Stimulated activated naive CD8-positive, alpha-beta T cell treated with anti-CD3 and anti-CD28 coated beads, Interleukin-15, Interleukin-2, amounts not matched to agents 100 ng/mL and 50 ng/mL, for 24 hours (primary cell): ENCODE results near the gene TSSC4.

Experiments used
- H3K27ac Mint-ChIP-seq: one replicate; pipeline ENCODE4 v1.8.0; 2021; ENCODE audit warnings: mild to moderate bottlenecking, mixed read lengths
- H3K27me3 Mint-ChIP-seq: one replicate; pipeline ENCODE4 v1.8.0; 2021; ENCODE audit warnings: mixed read lengths
- H3K36me3 Mint-ChIP-seq: one replicate; pipeline ENCODE4 v1.8.0; 2021; ENCODE audit warnings: low read depth, mixed read lengths
- H3K4me1 Mint-ChIP-seq: one replicate; pipeline ENCODE4 v1.8.0; 2021; ENCODE audit warnings: low read depth, mixed read lengths
- H3K4me3 Mint-ChIP-seq: one replicate; pipeline ENCODE4 v1.8.0; 2021; ENCODE audit warnings: mild to moderate bottlenecking, mixed read lengths
- H3K9me3 Mint-ChIP-seq: one replicate; pipeline ENCODE4 v1.8.0; 2021; ENCODE audit warnings: mixed read lengths

The TSSC4 gene

DNA sequence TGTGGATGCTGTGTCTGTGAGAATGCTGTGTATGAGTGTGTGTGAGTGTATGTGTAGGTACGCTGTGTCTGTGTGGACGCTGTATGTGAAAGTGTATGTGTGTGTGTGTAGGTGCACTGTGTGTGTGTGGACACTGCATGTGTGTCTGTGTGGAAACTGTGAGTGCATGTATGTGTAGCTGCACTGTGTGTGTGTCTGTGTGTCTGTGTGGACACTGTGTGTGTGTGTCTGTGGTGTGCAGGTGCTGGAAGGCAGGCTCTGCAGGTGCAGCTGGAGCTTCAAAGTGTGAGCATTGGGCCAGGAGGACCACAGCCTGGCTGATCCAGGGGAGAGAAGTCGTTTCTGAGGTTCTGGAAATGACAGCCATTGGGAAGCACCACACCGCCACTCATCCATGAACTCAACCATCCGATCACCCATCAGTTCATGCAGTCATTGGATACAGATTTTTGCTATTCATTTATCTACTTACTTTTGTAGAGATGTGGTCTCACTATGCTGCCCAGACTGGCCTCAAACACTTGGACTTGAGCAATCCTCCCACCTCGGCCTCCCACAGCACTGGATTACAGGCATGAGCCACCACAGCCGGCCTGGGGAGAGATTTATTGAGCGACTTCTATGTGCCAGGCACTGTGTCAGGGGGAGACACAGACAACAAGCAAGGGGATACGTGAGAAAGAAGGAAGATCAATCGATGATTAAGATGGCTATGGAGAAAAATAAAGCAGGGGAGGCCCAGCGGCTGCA is 34.1 kb downstream of the TSSC4 start:
- Mint-ChIP-seq H3K36me3 (no peaks in the 10 kb centered on the region), H3K4me1 (no peaks in the 10 kb centered on the region), H3K4me3 (no peak overlapping the region), H3K27me3 (no peaks in the 10 kb centered on the region), H3K27ac (no peak overlapping the region), H3K9me3 (no peaks in the 10 kb centered on the region)

DNA sequence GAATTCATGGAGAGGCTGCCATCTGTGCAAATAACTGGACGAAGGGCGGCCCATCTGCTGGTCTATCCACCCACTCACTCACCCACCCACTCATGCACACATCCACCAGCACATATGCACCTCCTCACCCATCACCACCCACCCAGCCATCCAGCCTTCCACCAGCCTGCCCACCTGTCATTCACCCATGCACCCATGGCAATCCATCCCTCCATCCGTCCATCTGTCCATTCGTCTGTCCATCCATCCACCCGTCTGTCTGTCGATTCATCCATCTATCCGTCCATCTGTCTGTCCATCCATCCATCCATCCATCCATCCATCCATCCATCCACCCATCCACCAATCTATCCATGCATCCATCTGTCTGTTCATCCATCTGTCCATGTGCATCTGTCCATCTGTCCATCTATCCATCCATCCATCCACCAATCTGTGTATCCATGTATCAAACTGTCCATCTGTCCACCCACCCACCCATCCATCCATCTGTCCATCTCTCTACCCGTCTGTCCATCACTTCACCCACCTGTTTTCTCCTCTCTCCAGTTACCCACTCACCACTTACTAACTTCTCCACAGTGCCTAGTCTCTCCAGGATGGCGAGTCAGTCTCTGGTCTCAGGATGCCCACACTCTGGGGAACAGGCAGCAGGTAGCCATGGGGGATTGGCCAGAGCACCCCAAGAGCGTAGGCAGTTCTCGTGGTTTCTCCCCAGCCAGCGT is 34.9 kb downstream of the TSSC4 start:
- Mint-ChIP-seq H3K9me3 (no peaks in the 10 kb centered on the region), H3K4me3 (no peak overlapping the region), H3K4me1 (no peaks in the 10 kb centered on the region), H3K27ac (no peak overlapping the region), H3K36me3 (no peaks in the 10 kb centered on the region), H3K27me3 (no peaks in the 10 kb centered on the region)

DNA sequence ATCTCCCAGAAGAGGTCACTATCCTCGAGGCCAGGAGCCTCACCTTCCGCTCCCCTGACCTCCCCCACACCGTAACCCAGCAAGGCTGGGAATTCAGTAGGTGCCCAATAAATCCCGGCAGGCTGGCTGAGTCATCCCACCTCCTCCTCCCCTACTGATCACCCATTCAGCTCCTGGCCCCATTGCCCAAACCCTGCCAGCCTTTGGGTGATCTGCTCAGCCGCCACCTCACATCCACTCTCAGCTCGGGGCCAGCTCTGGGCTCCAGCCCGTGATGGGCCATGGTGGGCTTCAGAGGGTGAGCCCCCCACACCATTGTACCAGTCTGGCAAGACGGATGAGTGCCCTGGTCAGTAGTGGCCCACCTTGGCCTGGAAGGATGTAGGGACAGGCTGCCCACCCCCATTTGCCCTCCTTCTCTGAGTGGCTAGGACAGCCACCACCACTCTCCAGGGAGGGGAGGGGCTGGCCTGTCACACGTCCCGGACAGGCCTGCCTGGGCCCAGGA is 35.5 kb downstream of the TSSC4 start:
- H3K27me3 Mint-ChIP-seq = no peaks in the 10 kb centered on the region
- H3K4me3 Mint-ChIP-seq = no peak overlapping the region
- H3K27ac Mint-ChIP-seq = no peak overlapping the region
- no peaks in the 10 kb centered on the region for H3K4me1 Mint-ChIP-seq
- no peaks in the 10 kb centered on the region for H3K9me3 Mint-ChIP-seq
- no peaks in the 10 kb centered on the region for H3K36me3 Mint-ChIP-seq

DNA sequence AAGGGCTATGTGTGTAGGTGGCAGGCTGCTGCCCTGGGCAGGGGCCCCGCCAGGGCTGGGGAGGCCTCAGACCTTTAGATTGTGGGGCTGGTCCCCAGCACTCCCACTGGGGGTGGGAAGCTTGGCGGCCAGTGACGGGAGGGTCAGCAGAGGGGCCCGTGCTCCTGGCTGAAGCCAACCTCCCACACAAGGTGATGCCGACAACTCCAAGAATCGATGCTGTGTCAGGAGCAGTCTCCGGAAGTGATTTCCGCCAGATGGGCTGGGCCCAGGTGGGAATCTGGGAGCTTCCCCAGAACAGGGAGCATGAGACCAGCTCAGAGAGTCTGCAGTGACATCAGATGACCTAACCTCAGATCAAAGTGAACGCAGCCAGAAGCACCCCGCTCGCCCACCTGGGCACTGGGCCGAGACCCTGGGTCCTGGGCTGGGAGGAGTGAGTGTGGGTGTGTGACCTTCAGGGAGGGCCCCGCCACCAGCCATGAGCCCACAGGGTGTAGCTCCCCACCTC is 36.0 kb downstream of the TSSC4 start:
- Mint-ChIP-seq H3K27me3 (no peaks in the 10 kb centered on the region), H3K36me3 (no peaks in the 10 kb centered on the region), H3K4me1 (no peaks in the 10 kb centered on the region), H3K27ac (no peak overlapping the region), H3K9me3 (no peaks in the 10 kb centered on the region), H3K4me3 (no peak overlapping the region)

DNA sequence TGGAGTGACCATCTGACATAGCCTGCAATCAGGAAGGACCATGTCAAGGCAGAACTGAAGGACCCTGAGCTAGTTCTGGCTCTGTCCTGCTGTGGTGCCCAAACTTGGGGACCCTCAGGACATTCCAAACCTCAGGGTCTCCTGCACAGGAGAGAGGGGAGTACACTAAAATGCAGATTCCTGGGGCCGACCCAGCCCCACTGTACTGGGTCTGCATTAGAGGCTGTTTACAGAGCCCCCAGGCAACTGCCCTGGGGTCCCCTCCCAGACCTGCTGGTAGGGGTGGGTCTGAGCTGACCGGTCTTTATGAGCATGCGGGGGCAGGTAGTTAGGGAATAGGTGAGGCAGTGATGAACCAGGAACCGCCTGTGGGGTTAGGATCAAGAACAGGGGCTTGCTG is 37.0 kb downstream of the TSSC4 start:
- Mint-ChIP-seq H3K27me3 (no peaks in the 10 kb centered on the region), H3K36me3 (no peaks in the 10 kb centered on the region), H3K27ac (no peak overlapping the region), H3K4me3 (no peak overlapping the region), H3K4me1 (peaks cover under 1% of the 10 kb centered on the region), H3K9me3 (no peaks in the 10 kb centered on the region)

DNA sequence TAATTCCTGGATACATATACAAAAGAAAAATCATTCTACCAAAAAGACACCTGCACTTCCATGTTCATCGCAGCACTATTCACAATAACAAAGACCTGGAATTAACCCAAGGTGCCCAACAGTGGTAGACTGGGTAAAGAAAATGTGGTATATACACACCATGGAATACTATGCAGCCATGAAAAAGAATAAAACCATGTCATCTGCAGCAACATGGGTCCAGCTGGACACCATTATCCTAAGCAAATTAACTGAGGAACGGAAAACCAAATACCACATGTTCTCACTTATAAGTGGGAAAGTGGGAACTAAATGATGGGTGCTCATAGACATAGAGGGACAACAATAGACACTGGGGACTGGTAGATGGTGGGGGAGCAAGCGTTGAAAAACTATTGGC is 39.3 kb downstream of the TSSC4 start:
- H3K27ac Mint-ChIP-seq = no peak overlapping the region
- H3K9me3 Mint-ChIP-seq = no peaks in the 10 kb centered on the region
- no peaks in the 10 kb centered on the region for H3K27me3 Mint-ChIP-seq
- peaks cover 12% of the 10 kb centered on the region for H3K4me1 Mint-ChIP-seq
- H3K4me3 Mint-ChIP-seq = no peak overlapping the region
- no peaks in the 10 kb centered on the region for H3K36me3 Mint-ChIP-seq

DNA sequence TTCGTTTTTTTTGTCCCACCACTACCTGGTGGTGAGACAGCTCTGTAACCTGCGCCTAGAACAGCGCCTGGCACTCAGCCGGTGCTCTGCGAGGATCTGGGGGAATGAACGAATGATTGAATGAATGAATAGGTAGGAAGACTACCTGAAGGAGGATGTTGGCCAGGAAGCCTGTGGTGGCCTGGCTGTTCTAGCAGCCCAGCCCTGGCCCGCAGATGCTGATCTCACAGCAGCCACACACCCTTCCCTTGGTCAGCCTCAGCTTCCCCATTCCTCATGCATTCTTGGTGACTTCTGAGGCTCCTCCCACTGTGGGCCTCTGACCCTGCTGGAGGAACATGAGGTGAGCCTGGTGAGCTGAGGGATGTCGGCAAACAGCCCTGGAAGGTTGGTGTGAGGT is 40.1 kb downstream of the TSSC4 start:
- no peaks in the 10 kb centered on the region for H3K36me3 Mint-ChIP-seq
- H3K9me3 Mint-ChIP-seq = no peaks in the 10 kb centered on the region
- no peaks in the 10 kb centered on the region for H3K27me3 Mint-ChIP-seq
- peaks cover 16% of the 10 kb centered on the region for H3K4me1 Mint-ChIP-seq
- no peak overlapping the region for H3K27ac Mint-ChIP-seq
- H3K4me3 Mint-ChIP-seq = no peak overlapping the region

DNA sequence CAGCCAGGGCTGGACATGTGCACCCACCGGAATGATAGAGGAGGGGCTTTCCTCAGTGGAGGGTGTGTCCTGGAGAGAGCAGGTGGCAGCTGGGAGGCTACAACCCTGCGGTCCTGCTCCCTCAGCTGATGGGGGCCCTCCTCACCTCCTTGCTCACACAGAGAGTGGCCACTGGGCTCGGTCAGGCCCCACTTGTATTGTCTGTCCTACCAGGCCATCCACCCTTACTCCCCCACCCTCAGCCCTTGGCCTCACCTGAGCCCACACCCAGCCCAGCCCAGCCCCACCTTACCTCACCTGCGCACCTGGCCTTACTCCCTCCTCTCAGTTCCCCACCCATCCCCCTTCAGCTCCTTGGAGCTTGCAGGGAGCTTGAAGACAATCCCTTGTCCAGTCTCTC is 40.6 kb downstream of the TSSC4 start:
- no peaks in the 10 kb centered on the region for H3K9me3 Mint-ChIP-seq
- H3K27ac Mint-ChIP-seq = no peak overlapping the region
- H3K4me1 Mint-ChIP-seq = peaks cover 16% of the 10 kb centered on the region
- no peaks in the 10 kb centered on the region for H3K36me3 Mint-ChIP-seq
- H3K27me3 Mint-ChIP-seq = no peaks in the 10 kb centered on the region
- no peak overlapping the region for H3K4me3 Mint-ChIP-seq

DNA sequence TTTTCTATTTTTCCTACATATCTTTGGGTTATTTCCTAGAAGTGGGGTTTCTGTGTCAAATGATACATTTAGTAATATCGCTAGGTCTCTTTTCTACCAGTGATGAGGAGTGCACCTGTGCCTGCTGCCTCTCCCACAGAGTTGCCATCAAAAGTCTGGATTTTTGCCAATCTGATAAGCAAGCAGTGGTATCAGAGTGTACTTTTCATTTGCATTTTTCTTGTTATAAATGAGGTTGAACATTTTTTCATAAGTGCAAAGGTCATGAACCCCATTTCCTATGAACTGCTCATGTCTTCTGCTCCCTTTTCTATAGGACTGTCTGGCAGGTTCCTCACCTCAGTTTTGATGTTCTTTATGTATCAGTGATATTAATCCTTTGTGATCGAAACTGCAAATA is 42.0 kb downstream of the TSSC4 start:
- no peaks in the 10 kb centered on the region for H3K36me3 Mint-ChIP-seq
- no peak overlapping the region for H3K4me3 Mint-ChIP-seq
- no peaks in the 10 kb centered on the region for H3K9me3 Mint-ChIP-seq
- no peak overlapping the region for H3K27ac Mint-ChIP-seq
- H3K4me1 Mint-ChIP-seq = peaks cover 30% of the 10 kb centered on the region
- no peaks in the 10 kb centered on the region for H3K27me3 Mint-ChIP-seq

DNA sequence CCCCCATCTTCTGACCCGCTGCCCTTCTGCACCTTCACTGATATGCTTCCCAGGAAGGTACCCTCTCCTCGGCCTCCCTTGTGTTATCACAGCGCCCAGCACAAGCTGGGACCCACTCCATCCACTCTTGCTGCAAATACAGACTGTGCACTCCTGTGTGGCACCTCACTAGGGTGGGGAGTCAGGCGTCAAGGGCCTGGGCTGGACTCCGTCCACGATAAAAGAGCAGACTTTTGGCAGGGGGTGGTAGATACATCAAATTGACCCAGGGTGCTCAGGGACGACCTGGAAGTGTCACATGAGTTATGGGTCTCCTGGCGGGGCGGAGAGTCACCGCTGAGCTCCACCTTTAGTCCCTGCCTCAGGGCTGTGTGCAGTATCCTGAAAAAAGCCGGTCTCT is 42.9 kb downstream of the TSSC4 start:
- Mint-ChIP-seq H3K4me3 (no peak overlapping the region), H3K27me3 (no peaks in the 10 kb centered on the region), H3K27ac (no peak overlapping the region), H3K36me3 (no peaks in the 10 kb centered on the region), H3K9me3 (no peaks in the 10 kb centered on the region), H3K4me1 (peaks cover 33% of the 10 kb centered on the region)

DNA sequence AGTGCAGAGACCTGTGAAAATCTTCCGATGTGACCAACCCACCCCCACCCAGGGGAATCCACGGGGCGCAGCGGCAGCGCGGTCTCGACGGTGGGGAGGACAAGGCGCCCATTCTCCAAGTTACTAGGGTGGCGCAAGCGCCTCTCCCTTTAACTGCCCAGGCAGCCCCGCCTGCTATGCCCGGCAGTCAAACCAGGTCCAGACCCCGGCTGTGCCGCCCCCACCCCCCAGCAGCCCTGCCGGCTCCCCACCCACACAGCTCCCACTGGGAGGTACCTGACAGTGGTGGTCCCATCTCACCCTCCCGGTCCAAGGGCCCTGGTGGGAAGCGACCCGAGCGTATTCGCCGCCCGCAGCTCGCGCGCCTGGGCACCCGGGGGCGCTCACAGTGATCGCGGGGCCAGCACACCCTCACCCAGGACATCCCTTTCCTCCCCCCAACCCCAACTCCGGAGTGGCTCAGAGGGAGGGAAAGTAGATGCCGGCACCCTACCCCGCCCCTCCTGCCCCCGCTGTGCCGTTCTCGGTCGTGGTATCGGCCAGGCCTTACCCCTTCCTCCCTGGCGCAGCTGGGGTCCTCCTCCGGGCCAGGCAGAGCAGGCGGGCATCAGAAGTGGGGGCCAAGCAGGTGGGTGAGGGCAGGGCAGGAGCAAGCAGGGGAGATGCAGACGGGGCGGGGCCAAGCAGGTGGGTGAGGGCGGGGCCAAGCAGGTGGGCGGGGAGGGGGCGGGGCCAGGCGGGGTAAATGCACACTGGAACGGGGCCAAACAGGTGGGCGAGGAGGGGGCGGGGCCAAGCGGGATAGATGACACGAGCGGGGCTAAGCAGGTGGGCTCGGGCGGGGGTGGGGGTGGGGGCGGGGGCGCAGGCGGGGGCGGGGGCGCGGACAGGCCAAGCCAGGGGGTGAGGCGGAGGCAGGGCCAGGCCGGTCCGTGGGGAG is 43.6 kb downstream of the TSSC4 start, which contains the start of gene TRPM5:
TSS of gene TRPM5 (minus strand) at position 634 of the 940 bp plus-strand sequence. CDS start 21,478 bp downstream, outside the sequence.
- Mint-ChIP-seq H3K4me3 (peak within 1 kb of the TSS; percentile 86), H3K27ac (no peak within 1 kb of the TSS)

DNA sequence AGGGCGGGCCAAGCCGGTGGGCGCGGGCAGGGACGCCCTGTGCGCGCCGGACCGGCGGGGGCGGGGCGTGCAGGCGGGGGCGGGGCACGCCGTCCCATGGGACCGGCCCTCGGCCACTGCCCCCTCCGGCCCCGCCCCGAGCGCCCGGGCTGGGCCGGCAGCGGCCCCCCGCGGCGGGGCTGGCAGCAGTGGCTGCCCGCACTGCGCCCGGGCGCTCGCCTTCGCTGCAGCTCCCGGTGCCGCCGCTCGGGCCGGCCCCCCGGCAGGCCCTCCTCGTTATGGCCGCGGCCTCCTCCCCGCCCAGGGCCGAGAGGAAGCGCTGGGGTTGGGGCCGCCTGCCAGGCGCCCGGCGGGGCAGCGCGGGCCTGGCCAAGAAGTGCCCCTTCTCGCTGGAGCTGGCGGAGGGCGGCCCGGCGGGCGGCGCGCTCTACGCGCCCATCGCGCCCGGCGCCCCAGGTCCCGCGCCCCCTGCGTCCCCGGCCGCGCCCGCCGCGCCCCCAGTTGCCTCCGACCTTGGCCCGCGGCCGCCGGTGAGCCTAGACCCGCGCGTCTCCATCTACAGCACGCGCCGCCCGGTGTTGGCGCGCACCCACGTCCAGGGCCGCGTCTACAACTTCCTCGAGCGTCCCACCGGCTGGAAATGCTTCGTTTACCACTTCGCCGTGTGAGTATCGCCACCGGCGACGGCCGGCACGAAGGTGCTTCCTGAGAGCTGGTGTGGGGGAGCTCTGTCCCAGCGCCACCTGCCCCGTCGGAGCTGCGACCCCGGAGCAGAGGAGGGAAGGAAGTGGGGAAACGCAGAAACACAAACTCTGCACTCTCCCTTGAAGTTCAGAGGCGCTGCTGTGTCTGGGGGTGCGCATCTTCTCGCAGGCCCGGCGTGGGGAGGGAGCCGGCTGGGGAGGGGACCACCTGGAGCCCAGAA is 44.5 kb downstream of the TSSC4 start, which contains the start of gene KCNQ1:
TSS of gene KCNQ1 (plus strand) at position 188 of the 925 bp plus-strand sequence. CDS start at position 279, 91 bp downstream.
- no peaks in the 10 kb centered on the region for H3K27me3 Mint-ChIP-seq
- H3K36me3 Mint-ChIP-seq = no peaks in the 10 kb centered on the region
- H3K4me3 Mint-ChIP-seq = peak within 1 kb of the TSS; percentile 86
- no peak within 1 kb of the TSS for H3K27ac Mint-ChIP-seq
- H3K4me1 Mint-ChIP-seq = peaks cover 36% of the 10 kb centered on the region
- no peaks in the 10 kb centered on the region for H3K9me3 Mint-ChIP-seq

More for the DNA sequence above, 43.6 kb downstream of the TSSC4 start, which contains the start of gene TRPM5:
- H3K9me3 Mint-ChIP-seq = no peaks in the 10 kb centered on the region
- no peaks in the 10 kb centered on the region for H3K27me3 Mint-ChIP-seq
- peaks cover 36% of the 10 kb centered on the region for H3K4me1 Mint-ChIP-seq
- no peaks in the 10 kb centered on the region for H3K36me3 Mint-ChIP-seq

DNA sequence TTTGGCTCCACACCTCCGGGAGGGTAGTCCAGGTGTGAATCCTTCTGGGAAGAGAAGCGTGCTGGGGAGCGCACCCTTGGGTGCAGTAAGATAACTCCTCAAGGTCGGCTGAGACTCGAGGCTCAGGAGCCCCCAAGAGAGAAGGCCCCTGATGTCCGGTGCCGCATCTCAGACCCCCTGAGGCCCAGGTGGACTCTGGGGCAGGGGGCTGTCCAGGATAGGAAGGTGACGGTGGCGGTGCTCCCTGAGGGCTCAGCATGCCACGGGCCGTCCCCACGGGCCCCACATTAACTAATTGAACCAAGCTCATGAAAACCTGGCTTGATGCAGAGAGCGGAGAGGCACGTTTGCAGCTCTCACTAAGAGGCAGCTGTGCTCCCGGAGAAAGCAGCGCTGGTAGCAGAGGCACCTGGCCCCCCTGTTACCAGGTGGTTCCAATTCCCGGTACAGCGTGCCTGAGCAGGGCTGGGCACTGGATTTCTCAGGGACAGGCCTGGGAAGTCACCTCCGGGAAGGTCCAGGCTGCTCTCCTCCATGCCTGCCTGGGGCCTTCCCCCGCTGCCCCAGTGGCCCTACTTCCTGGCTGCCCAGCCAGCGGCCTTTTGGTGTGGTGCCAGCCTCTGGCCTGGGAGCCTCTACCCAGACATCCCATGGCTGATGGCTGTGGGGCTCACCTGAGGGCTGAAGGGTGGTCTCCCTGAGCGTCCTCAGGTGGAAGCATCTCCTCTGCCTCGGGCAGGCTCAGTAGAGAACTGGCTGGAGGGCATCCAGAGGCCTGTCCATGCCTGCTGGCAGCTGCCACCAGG is 45.4 kb downstream of the TSSC4 start:
- peak overlapping the region; percentile 86 for H3K4me3 Mint-ChIP-seq
- H3K4me1 Mint-ChIP-seq = peaks cover 36% of the 10 kb centered on the region
- H3K36me3 Mint-ChIP-seq = no peaks in the 10 kb centered on the region
- no peaks in the 10 kb centered on the region for H3K27me3 Mint-ChIP-seq
- H3K9me3 Mint-ChIP-seq = no peaks in the 10 kb centered on the region
- H3K27ac Mint-ChIP-seq = no peak overlapping the region
